ENCODE results near the gene SPTAN1. TPM values are rescaled to one million over a fixed set of nuclear protein-coding genes. Genes with fewer than 3 reads are reported as not detected.
A peak's percentile ranks its signal among the peaks of the same experiment; 100 is the strongest.
"Not testable (repeated sequence)": the region's sequence is repeated elsewhere in the genome, so short reads cannot be mapped to it uniquely, and the experiment has no call there.

Gene SPTAN1
- total and polyA plus RNA-seq, 8 donors = 58.6 to 155 (median 90.9) TPM

DNA sequence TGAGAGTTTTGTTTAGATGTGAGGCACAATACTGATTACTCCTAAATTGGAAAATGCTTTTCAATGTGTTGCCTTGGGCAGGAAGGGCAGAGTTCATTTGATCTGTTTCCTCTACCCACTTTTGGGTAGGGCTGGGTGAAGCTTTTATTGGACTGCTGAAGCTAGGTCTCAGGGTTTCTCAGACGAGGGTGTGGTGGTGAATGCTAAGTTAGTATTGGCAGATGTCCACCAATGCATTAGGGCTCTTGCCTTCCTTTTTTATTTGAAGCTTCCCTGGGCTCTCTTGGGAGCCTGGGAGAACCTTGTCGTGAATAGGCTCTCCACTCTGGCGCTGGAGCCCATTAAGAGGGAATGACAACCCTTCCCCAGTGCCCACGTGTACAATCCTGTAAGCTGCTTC, 23.1 kb downstream of the SPTAN1 start:
- H3K36me3 ChIP-seq = peaks cover 7 to 67% (median 45%) of the 10 kb centered on the region in 3 donors

DNA sequence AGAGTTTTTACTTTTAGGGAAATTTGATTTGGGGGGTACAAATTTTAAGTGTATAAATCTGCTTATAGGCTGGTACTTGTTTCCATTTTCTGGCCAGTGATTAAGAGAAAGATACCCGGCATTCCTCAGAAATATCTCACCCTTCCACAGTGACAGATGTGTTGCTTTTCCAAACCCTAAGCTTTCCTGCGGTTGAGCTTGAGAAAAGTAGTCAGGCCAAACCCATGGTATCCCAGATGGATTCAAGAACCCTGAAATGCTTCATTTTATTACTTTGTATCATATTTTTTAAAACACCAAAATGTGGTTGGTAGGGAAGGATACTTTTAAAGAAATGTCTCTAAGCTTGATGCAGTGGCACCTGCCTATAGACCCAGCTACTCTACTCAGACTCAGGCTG, 23.5 kb downstream of the SPTAN1 start:
- Histone ChIP-seq H3K36me3 (peaks cover 7 to 72% (median 49%) of the 10 kb centered on the region in 3 donors), H3K4me3 (no peak overlapping the region), H3K9me3 (no peaks in the 10 kb centered on the region), H3K27ac (no peak overlapping the region), H3K4me1 (no peaks in the 10 kb centered on the region), H3K27me3 (no peaks in the 10 kb centered on the region)
- ATAC-seq (no peak), FAIRE-seq (no peak), DNase-seq (no peak)
- TF ChIP-seq, protein P1, sequence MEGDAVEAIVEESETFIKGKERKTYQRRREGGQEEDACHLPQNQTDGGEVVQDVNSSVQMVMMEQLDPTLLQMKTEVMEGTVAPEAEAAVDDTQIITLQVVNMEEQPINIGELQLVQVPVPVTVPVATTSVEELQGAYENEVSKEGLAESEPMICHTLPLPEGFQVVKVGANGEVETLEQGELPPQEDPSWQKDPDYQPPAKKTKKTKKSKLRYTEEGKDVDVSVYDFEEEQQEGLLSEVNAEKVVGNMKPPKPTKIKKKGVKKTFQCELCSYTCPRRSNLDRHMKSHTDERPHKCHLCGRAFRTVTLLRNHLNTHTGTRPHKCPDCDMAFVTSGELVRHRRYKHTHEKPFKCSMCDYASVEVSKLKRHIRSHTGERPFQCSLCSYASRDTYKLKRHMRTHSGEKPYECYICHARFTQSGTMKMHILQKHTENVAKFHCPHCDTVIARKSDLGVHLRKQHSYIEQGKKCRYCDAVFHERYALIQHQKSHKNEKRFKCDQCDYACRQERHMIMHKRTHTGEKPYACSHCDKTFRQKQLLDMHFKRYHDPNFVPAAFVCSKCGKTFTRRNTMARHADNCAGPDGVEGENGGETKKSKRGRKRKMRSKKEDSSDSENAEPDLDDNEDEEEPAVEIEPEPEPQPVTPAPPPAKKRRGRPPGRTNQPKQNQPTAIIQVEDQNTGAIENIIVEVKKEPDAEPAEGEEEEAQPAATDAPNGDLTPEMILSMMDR (IDR thresholded peaks at IDR 0.05) = no peak
- intact Hi-C loops (cut with DNase I) = no loop called here
- 87 to 99% methylated on average over 2 of the region's 2 CpGs for WGBS, 2 donors

More for the DNA sequence above, 23.1 kb downstream of the SPTAN1 start:
- no peaks in the 10 kb centered on the region for H3K27me3 ChIP-seq
- WGBS, 2 donors = 76 to 84% methylated on average over 4 of the region's 4 CpGs
- peak in 2 of 4 donors; percentile 40 to 51 for ATAC-seq
- DNase-seq = no peak
- no peaks in the 10 kb centered on the region for H3K9me3 ChIP-seq
- intact Hi-C loops (cut with DNase I) = no loop called here
- H3K4me3 ChIP-seq = no peak overlapping the region
- H3K4me1 ChIP-seq = no peaks in the 10 kb centered on the region
- TF ChIP-seq, protein P1 (IDR thresholded peaks at IDR 0.05) = no peak
- no peak overlapping the region for H3K27ac ChIP-seq
- FAIRE-seq = no peak

DNA sequence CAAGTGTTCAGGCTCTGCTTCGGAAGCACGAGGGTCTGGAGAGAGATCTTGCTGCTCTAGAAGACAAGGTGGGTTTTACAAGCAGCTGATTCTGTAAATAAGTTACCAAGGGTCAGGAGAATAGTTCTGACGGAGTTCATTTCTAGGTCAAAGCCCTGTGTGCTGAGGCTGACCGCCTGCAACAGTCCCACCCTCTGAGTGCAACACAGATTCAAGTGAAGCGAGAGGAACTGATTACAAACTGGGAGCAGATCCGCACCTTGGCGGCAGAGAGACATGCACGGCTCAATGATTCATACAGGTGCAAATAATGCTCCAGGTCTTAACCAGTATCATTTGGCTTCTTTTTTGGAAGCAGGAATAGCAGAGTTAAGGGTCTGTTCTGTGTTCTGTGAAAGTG, 24.8 kb downstream of the SPTAN1 start:
- intact Hi-C loops (cut with DNase I) = no loop called here
- Histone ChIP-seq H3K27me3 (no peaks in the 10 kb centered on the region), H3K4me3 (no peak overlapping the region), H3K27ac (no peak overlapping the region), H3K36me3 (peaks cover 7 to 79% (median 61%) of the 10 kb centered on the region in 3 donors), H3K4me1 (no peaks in the 10 kb centered on the region), H3K9me3 (no peaks in the 10 kb centered on the region)
- peak in 1 of 4 donors; percentile 32 for ATAC-seq
- no peak for FAIRE-seq
- WGBS, 2 donors = 81 to 85% methylated on average over 8 of the region's 8 CpGs
- no peak for DNase-seq
- TF ChIP-seq, protein P1 (IDR thresholded peaks at IDR 0.05) = no peak

DNA sequence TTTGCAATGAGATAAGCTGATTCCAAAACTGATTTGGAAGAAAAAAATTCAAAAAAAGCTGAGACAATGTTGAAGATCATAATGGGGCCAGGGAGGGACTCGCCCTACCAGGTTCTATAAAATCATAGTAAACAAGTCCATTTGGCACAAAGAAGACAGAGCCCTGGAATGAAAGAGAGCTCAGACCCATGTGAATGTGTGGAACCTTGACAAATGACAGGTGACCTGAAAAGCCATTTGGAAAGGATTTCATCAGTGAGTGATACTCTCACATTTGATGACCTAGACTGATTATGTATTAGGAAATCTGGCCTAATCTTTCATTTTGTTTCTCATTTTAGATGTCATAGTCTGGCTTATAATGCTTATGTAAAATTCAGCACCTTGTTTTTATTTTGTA, 26.8 kb downstream of the SPTAN1 start:
- FAIRE-seq (no peak), DNase-seq (no peak), ATAC-seq (no peak)
- H3K9me3 ChIP-seq = no peaks in the 10 kb centered on the region
- TF ChIP-seq, protein P1 (IDR thresholded peaks at IDR 0.05) = no peak
- no peak overlapping the region for H3K27ac ChIP-seq
- H3K4me3 ChIP-seq = no peak overlapping the region
- H3K27me3 ChIP-seq = no peaks in the 10 kb centered on the region
- intact Hi-C loops (cut with DNase I) = no loop called here
- no peaks in the 10 kb centered on the region for H3K4me1 ChIP-seq
- H3K36me3 ChIP-seq = peaks cover 13 to 99% (median 79%) of the 10 kb centered on the region in 3 donors
- 100% methylated on average over 1 of the region's 1 CpG for WGBS, 2 donors

DNA sequence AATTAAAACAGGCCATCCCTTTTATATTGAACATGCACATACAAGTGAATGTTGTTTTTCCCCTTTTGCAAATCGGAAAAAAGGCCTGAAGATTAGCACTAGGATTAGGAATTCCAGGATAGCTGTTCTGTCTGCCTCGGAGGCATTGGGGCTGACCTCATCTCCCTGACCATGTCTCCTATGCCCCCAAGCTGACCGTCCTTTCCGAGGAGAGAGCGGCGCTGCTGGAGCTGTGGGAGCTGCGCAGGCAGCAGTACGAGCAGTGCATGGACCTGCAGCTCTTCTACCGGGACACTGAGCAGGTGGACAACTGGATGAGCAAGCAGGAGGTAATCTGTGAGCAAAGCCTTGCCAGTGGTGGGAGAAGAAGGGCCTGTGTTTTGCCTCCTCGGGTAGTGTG, 28.3 kb downstream of the SPTAN1 start:
- 87 to 90% methylated on average over 10 of the region's 10 CpGs for WGBS, 2 donors
- no peaks in the 10 kb centered on the region for H3K4me1 ChIP-seq
- peaks cover 8 to 99% (median 68%) of the 10 kb centered on the region in 3 donors for H3K36me3 ChIP-seq
- H3K9me3 ChIP-seq = no peaks in the 10 kb centered on the region
- H3K27ac ChIP-seq = no peak overlapping the region
- TF ChIP-seq, protein P1 (IDR thresholded peaks at IDR 0.05) = no peak
- no peak overlapping the region for H3K4me3 ChIP-seq
- DNase-seq = no peak
- H3K27me3 ChIP-seq = no peaks in the 10 kb centered on the region
- intact Hi-C loops (cut with DNase I) = no loop called here
- no peak for ATAC-seq
- FAIRE-seq = no peak

DNA sequence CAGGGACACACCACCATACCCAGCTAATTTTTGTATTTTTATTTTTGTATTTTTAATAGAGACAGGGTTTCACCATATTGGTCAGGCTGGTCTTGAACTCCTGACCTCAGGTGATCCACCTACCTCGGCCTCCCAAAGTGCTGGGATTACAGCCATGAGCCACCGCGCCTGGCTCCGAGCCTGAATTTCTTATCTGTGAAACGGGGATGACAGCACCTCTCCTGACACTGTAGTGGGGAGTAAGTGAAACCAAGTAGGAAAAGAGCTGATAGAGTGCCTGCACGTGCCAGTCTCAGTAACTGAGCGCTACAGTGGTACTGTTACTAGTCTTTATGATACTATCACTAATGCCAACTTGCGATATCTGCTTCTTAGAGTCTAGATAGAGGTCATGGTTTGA, 32.8 kb downstream of the SPTAN1 start:
- intact Hi-C loops (cut with DNase I); H3K27me3 ChIP-seq; H3K4me1 ChIP-seq; H3K27ac ChIP-seq; FAIRE-seq; H3K9me3 ChIP-seq; ATAC-seq; H3K4me3 ChIP-seq; DNase-seq: not testable (repeated sequence)
- 72 to 75% methylated on average over 8 of the region's 8 CpGs for WGBS, 2 donors
- H3K36me3 ChIP-seq = peaks cover 6 to 90% (median 50%) of the 10 kb centered on the region in 3 donors

DNA sequence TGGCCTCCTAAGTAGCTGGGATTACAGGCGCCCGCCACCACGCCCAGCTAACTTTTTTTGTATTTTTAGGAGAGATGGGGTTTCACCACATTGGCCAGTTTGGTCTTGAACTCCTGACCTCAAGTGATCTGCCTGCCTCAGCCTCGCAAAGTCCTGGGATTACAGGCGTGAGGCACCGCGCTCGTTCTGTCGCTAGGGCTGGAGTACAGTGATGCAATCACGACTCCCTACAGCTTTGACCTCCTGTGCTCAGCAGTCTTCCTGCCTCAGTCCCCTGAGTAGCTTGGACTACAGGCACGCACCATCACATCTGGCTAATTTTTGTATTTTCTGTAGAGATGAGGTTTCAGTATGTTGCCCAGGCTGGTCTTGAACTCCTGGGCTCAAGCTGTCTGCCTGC, 34.5 kb downstream of the SPTAN1 start:
- ATAC-seq; H3K4me3 ChIP-seq; H3K4me1 ChIP-seq; H3K27ac ChIP-seq; FAIRE-seq; DNase-seq; H3K27me3 ChIP-seq; intact Hi-C loops (cut with DNase I); H3K9me3 ChIP-seq: not testable (repeated sequence)
- H3K36me3 ChIP-seq = peaks cover 6 to 85% (median 36%) of the 10 kb centered on the region in 3 donors
- WGBS, 2 donors = 91 to 92% methylated on average over 11 of the region's 11 CpGs
